NCI-H510A (cell line): ENCODE results near the gene PMAIP1.
"Not testable (repeated sequence)": the region's sequence is repeated elsewhere in the genome, so short reads cannot be mapped to it uniquely, and the experiment has no call there.

Experiments used
- DNase-seq: peaks from one replicate; lab custom pipeline; 2025; lab: John Stamatoyannopoulos, UW

The PMAIP1 gene

DNA sequence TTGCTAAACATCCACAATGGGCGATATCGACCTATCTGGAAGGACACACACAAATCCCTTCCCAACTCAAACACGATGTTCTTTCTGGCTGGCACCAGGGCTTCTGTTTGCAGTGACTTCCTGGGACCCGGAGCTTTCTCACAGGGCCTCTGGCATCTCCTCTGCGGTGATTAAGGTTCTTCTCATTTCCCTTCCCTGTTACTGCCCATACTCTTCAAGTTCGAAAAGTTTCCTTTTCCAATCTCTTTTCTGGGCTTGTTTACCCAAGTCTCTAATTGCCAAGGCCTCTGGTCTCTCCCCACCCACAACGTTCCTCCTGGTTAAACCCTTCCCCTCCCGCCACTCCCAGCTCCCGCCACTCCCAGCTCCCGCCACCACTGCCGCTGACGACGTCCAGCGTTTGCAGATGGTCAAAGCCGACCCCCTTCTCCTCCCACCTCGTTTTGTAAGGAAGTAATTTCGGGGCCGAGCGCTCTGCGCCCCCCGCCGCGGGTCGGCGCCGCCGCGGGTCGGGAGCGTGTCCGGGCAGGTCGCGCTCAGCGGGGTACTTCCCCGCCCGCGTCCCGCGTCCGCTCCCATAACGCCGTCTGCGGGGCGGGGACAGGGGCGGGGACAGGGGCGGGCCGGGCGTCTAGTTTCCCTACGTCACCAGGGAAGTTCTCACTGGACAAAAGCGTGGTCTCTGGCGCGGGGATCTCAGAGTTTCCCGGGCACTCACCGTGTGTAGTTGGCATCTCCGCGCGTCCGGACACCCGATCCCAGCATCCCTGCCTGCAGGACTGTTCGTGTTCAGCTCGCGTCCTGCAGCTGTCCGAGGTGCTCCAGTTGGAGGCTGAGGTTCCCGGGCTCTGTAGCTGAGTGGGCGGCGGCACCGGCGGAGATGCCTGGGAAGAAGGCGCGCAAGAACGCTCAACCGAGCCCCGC lies at the start of gene PMAIP1:
PMAIP1 (plus strand) TSS at position 699 of the 924 bp plus-strand sequence; CDS start at position 881, 182 bp downstream.
- peak; percentile 82 for DNase-seq

- DNase-seq, result no peak
These were observed 47.9 kb upstream of the PMAIP1 start for GRCh38 chr18:59851784-59852399.

DNA sequence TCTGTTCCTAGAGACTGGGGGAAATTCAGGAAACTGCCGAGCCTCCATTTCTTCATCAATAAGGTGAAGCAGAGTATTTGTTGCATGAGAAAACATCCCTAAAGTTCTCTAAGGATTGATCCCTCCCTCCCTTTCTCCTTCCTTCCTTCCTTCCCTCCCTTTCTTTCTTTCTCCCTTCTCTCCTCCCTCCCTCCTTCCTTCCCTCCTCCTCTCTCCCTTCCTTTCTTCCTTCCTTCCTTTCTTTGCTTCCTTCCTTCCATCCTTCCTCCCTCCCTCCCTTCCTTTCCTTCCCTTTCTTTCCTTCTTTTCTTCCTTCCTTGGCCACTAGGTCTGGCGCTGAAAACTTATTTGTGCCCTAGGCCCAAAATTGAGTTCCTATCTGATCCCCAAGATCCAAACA lies 47.2 kb upstream of the PMAIP1 start:
- DNase-seq, result no peak

- DNase-seq, result no peak
These were observed 46.4 kb upstream of the PMAIP1 start for GRCh38 chr18:59853380-59853779.

- DNase-seq, result not testable (repeated sequence)
These were observed 45.8 kb upstream of the PMAIP1 start for GRCh38 chr18:59853988-59854387.

GRCh38 chr18:59861009-59861408 lies 38.8 kb upstream of the PMAIP1 start:
- no peak for DNase-seq

- no peak for DNase-seq
These were observed 37.6 kb upstream of the PMAIP1 start for GRCh38 chr18:59861963-59862819.

DNA sequence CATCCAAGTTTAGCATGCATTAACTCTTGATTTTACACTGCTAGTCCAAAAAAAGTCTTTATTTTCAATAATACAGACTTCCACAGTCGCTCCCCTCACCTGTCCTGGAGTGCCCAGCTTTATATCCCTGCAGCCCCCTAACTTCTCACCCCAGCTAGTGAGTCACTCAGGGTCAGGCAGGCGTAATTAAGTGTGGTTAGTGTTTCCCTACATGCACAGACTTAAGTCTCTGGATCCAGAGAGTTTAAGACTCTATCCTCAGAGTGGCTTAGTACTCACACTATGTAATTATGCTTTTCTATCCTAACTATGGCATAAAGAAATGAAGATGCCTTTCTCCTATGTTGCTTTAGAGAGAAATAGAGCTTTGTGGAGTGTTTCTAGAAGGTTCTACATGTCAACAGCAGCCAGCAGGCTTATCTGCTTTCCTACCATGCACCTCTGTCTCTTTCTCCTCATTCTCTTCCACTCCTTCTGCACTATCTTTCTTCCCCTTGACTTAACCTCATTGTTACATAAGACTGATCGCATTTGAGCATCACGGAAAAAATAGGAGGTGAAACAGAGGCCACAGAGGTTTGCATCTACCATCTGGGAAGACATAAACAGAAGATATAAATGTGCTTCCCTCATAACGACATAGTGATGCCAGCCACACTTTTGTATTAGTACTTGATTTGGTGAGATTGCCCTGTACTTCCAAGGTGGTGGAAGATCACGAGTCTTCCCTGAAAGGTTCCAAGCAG lies 34.4 kb upstream of the PMAIP1 start:
- no peak for DNase-seq

GRCh38 chr18:59866551-59867269 lies 33.1 kb upstream of the PMAIP1 start:
- DNase-seq, result no peak

DNA sequence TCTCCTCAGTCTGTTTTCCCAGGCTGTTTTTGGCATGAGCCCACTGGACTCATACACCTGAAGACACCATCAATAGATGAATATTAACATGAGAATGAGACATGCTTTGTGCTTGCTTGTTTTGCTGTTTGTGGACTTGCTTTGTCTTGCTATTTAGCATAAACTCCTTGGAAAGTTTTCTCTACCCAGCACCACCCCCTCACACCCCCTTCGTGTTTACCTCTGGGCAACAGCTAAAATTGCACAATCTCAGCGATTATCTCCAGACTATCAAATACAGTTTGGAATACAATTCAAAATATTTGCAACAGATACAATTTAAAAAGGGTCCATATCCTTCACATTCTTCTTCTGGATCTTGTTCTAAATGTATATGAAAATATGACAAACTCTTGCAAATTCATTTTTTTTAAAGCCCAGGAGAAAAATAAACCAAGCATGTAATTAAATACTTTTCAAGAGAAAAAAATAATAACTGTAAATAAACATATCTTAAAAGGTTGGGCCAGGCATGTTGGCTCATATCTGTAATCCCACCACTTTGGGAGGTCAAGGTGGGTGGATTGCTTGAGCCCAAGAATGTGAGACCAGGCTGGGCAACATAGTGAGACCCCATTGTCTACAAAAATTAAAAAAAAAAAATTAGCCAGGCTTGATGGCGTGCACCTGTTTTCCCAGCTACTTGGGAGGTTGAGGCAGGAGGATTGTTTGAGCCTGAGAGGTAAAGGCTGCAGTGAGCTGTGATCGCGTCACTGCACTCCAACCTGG lies 32.3 kb upstream of the PMAIP1 start:
- no peak for DNase-seq

- no peak for DNase-seq
These were observed 29.1 kb upstream of the PMAIP1 start for GRCh38 chr18:59870623-59871130.

DNA sequence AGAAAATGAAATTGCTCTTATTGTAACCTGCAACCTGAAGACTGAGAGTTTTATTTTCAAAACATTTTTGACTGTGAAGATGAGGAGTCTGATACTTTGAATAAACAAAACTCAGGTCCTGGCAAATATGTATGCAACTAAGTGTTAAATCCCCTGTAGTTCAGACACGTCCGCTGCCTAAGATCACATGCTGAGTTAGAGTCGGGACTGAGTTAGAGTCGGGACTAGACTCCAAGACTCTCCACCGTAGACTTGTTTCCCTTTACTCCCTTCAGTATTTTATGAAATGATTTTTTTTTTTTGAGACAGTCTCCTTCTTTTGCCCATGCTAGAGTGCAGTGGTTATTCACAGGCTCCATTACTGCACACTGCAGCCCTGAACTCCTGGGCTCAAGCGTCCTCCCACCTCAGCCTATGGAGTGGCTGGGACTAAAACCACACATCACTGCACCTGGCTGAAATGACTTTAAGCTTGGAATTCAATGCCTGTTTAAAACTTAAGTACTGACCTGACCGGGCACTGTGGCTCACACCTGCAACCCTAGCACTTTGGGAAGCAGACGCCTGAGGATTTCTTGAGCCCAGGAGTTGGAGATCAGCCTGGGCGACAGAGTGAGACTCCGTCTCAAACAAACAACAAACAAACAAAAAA lies 28.0 kb upstream of the PMAIP1 start:
- DNase-seq, result peak; percentile 51

- DNase-seq, result no peak
These were observed 26.2 kb upstream of the PMAIP1 start for GRCh38 chr18:59873641-59874040.

DNA sequence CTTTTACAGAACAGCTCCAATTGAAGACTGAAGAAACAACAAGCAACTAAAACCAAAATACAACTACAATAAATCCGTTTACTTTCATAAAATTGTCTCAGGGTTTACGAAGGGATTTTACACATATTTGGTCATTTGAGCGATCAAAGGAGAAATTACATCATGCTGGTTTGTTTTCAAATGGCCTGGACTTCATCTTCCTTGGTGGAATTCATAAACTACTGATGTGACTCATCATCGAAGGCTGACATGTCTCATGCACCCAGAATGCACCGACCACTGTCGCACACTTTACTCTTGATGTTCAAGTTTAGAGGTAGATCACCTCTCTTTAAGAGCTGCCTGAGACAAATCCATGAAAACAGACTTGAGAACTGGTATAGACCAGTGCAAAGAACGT lies 25.6 kb upstream of the PMAIP1 start:
- DNase-seq, result no peak

- DNase-seq, result no peak
These were observed 23.5 kb upstream of the PMAIP1 start for GRCh38 chr18:59876310-59876626.

DNA sequence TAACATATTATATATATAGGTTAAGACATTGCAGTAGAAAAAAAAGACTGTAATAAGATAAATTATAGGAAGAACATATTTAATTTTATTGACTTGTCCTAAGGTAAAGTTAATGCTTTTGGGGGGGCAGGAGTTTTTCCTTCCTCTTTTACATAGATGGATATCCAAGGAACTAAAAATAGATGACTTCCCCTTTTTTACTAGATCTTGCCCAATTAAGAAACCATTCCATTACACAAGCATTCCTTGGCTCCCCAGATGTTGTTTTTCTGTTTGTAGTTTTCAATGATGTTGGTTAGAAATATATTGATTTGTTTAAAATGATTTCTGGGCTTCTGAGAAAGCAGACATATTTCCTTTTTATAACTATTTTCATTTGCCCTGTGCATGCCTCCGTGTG lies 22.4 kb upstream of the PMAIP1 start:
- DNase-seq, result no peak

- no peak for DNase-seq
These were observed 21.2 kb upstream of the PMAIP1 start for GRCh38 chr18:59878644-59879043.

GRCh38 chr18:59881728-59882656 lies 17.8 kb upstream of the PMAIP1 start:
- peak; percentile 92 for DNase-seq

DNA sequence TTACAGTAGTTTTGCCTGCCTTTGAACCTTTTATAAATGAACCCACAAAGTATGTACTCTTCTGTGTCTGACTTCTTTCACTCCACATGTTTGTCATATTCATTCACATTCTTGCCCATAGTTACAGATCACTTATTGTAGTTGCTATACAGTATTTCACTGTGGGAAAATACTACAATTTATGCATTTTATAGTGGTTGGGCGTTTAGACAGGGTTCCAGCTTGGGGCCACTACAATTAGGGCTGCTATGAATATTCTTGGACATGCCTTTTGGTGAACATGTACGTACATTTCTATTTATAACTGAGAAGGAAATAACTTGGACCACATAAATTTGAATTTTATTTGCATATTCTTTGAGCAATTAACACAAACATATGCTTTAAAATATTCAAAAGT lies 15.4 kb upstream of the PMAIP1 start:
- no peak for DNase-seq
